ENCODE data around the gene CCDC88C.

The CCDC88C gene

GRCh38 chr14:91365552-91365951, 52.1 kb downstream of the CCDC88C start:
- H3K9ac ChIP-seq (ENCODE audit: low read depth in 1 of 2, low read length in 2 of 2): no peak overlapping the region
- no peaks in the 10 kb centered on the region for H3K9me3 ChIP-seq (ENCODE audit: control insufficient read depth in 2 of 2, low read length in 2 of 2)
- H3K27me3 ChIP-seq (ENCODE audit: control insufficient read depth in 2 of 2, insufficient read depth in 2 of 2, low read length in 2 of 2): no peaks in the 10 kb centered on the region
- H3K27ac ChIP-seq (ENCODE audit: low read depth in 2 of 2, low read length in 2 of 2): peak overlapping the region in 1 of 2 donors; percentile 16
- peaks cover 14 to 31% of the 10 kb centered on the region in 2 donors for H3K4me1 ChIP-seq (ENCODE audit: control insufficient read depth in 2 of 2, insufficient read depth in 2 of 2, low read length in 2 of 2)
- no peak overlapping the region for H3K4me3 ChIP-seq (ENCODE audit: low read length in 2 of 2)
- no peaks in the 10 kb centered on the region for H3K36me3 ChIP-seq (ENCODE audit: control insufficient read depth in 2 of 2, insufficient read depth in 2 of 2, low read length in 2 of 2)

DNA sequence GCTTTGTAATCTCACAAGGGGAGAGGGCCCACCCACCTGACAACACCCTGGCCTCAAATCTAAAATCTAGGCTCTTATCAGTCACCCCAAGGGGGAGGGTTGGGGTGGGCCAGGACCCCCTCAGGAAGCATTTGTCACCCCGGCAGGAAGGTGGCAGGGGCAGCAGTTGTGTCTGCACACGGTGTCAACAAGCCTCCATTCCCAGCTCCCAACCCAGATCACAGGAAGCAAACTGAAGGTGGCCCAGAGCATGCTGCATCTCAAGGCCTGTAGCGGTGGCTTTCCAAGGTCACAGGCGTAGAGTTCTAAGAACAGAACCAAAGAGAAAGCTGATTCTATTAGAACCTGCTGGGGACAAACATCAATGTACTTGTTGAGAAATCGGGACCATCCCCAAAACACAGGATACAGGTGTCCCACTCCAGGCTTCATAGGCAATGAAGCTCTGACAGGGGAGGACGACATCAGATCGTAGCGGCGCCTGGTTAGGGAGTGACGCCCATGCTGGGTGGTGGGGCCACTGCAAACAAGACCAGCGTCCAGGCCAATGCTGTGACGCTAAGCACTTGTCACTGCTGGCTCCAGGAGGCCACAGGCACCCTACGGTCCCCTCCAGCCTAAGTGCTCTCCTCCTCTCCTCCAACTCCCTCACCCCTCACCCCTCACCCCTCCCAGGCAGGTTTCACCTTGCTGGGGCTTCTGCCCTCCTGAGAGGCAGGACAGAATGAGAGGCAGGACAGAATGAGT, 52.9 kb downstream of the CCDC88C start:
- Histone ChIP-seq H3K27ac (ENCODE audit: low read depth in 2 of 2, low read length in 2 of 2) (peak overlapping the region in 1 of 2 donors; percentile 58), H3K9ac (ENCODE audit: low read depth in 1 of 2, low read length in 2 of 2) (no peak overlapping the region), H3K27me3 (ENCODE audit: control insufficient read depth in 2 of 2, insufficient read depth in 2 of 2, low read length in 2 of 2) (no peaks in the 10 kb centered on the region), H3K4me1 (ENCODE audit: control insufficient read depth in 2 of 2, insufficient read depth in 2 of 2, low read length in 2 of 2) (peaks cover 7 to 23% of the 10 kb centered on the region in 2 donors), H3K9me3 (ENCODE audit: control insufficient read depth in 2 of 2, low read length in 2 of 2) (no peaks in the 10 kb centered on the region), H3K36me3 (ENCODE audit: control insufficient read depth in 2 of 2, insufficient read depth in 2 of 2, low read length in 2 of 2) (no peaks in the 10 kb centered on the region), H3K4me3 (ENCODE audit: low read length in 2 of 2) (no peak overlapping the region)

- no peaks in the 10 kb centered on the region for H3K9me3 ChIP-seq (ENCODE audit: control insufficient read depth in 2 of 2, low read length in 2 of 2)
- H3K4me1 ChIP-seq (ENCODE audit: control insufficient read depth in 2 of 2, insufficient read depth in 2 of 2, low read length in 2 of 2): peaks cover 4 to 21% of the 10 kb centered on the region in 2 donors
- peaks cover 0 to under 1% of the 10 kb centered on the region in 2 donors for H3K36me3 ChIP-seq (ENCODE audit: control insufficient read depth in 2 of 2, insufficient read depth in 2 of 2, low read length in 2 of 2)
- no peak overlapping the region for H3K9ac ChIP-seq (ENCODE audit: low read depth in 1 of 2, low read length in 2 of 2)
- H3K27me3 ChIP-seq (ENCODE audit: control insufficient read depth in 2 of 2, insufficient read depth in 2 of 2, low read length in 2 of 2): no peaks in the 10 kb centered on the region
- peak overlapping the region in 1 of 2 donors; percentile 58 for H3K27ac ChIP-seq (ENCODE audit: low read depth in 2 of 2, low read length in 2 of 2)
- H3K4me3 ChIP-seq (ENCODE audit: low read length in 2 of 2): no peak overlapping the region
Measured at GRCh38 chr14:91363776-91364523, 53.7 kb downstream of the CCDC88C start.

DNA sequence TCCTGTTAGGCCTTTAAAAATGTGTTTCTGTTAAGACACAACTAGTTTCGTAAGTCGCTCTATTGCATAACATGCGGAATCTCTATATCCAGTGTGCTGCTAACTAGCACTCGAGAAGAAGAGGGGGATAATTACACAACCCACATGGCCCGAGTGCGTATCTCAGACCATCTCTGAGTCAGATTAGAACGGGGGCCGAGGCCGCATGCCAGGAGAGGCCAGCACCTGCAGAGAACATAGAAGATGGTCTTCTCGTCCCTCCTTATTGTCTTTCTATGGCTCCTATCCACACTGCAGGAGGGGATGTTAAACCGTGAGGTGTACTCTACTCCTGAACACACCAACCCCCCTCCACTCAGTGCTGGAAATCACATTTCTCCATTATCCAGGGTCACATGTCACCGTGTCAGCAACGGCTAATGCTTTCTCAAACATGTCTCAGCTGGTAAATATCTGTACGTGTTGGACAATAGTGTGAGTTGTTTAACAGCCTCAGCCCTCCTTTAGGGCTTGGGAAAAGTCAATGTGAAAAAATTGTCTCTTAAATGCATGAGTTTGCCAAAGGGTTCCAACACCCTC, 56.3 kb downstream of the CCDC88C start:
- H3K27ac ChIP-seq (ENCODE audit: low read depth in 2 of 2, low read length in 2 of 2): no peak overlapping the region
- no peak overlapping the region for H3K4me3 ChIP-seq (ENCODE audit: low read length in 2 of 2)
- no peaks in the 10 kb centered on the region for H3K9me3 ChIP-seq (ENCODE audit: control insufficient read depth in 2 of 2, low read length in 2 of 2)
- peak overlapping the region in 1 of 2 donors; percentile 14 for H3K9ac ChIP-seq (ENCODE audit: low read depth in 1 of 2, low read length in 2 of 2)
- peaks cover 0 to 3% of the 10 kb centered on the region in 2 donors for H3K36me3 ChIP-seq (ENCODE audit: control insufficient read depth in 2 of 2, insufficient read depth in 2 of 2, low read length in 2 of 2)
- peaks cover 9 to 14% of the 10 kb centered on the region in 2 donors for H3K4me1 ChIP-seq (ENCODE audit: control insufficient read depth in 2 of 2, insufficient read depth in 2 of 2, low read length in 2 of 2)
- no peaks in the 10 kb centered on the region for H3K27me3 ChIP-seq (ENCODE audit: control insufficient read depth in 2 of 2, insufficient read depth in 2 of 2, low read length in 2 of 2)

GRCh38 chr14:91360490-91361232, 57.0 kb downstream of the CCDC88C start:
- Histone ChIP-seq H3K27me3 (ENCODE audit: control insufficient read depth in 2 of 2, insufficient read depth in 2 of 2, low read length in 2 of 2) (no peaks in the 10 kb centered on the region), H3K27ac (ENCODE audit: low read depth in 2 of 2, low read length in 2 of 2) (no peak overlapping the region), H3K9me3 (ENCODE audit: control insufficient read depth in 2 of 2, low read length in 2 of 2) (no peaks in the 10 kb centered on the region), H3K9ac (ENCODE audit: low read depth in 1 of 2, low read length in 2 of 2) (no peak overlapping the region), H3K4me3 (ENCODE audit: low read length in 2 of 2) (no peak overlapping the region), H3K36me3 (ENCODE audit: control insufficient read depth in 2 of 2, insufficient read depth in 2 of 2, low read length in 2 of 2) (peaks cover 0 to 3% of the 10 kb centered on the region in 2 donors), H3K4me1 (ENCODE audit: control insufficient read depth in 2 of 2, insufficient read depth in 2 of 2, low read length in 2 of 2) (peaks cover 14 to 19% of the 10 kb centered on the region in 2 donors)

DNA sequence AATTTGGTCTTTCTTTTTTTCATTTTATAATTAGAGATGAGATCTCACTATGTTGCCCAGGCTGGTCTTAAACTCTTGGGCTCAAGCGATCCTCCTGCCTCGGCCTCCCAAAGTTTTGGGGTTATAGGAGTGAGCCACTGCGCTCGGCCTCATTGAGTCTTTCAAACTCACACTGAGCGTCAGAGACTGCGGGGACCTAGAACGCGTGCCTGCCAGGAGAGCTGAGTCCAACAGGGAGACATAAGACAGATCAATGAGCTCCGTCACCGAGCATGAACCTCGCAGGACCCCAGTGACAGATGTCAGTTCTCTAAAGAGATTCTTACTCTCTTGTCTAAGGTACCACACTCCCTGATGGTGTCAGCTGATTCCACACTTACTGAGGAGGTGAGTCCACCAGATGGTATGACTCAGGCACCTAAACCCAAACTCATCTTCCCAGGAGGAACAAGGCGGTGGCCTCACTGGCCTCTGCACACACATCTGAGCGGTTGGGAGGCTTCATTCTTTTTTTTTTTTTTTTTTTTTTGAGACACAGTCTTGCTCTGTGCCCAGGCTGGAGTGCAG, 58.9 kb downstream of the CCDC88C start:
- Histone ChIP-seq H3K9ac (ENCODE audit: low read depth in 1 of 2, low read length in 2 of 2) (no peak overlapping the region), H3K4me3 (ENCODE audit: low read length in 2 of 2) (no peak overlapping the region), H3K4me1 (ENCODE audit: control insufficient read depth in 2 of 2, insufficient read depth in 2 of 2, low read length in 2 of 2) (peaks cover 21 to 26% of the 10 kb centered on the region in 2 donors), H3K36me3 (ENCODE audit: control insufficient read depth in 2 of 2, insufficient read depth in 2 of 2, low read length in 2 of 2) (peaks cover 0 to 5% of the 10 kb centered on the region in 2 donors), H3K9me3 (ENCODE audit: control insufficient read depth in 2 of 2, low read length in 2 of 2) (no peaks in the 10 kb centered on the region), H3K27me3 (ENCODE audit: control insufficient read depth in 2 of 2, insufficient read depth in 2 of 2, low read length in 2 of 2) (no peaks in the 10 kb centered on the region), H3K27ac (ENCODE audit: low read depth in 2 of 2, low read length in 2 of 2) (no peak overlapping the region)

DNA sequence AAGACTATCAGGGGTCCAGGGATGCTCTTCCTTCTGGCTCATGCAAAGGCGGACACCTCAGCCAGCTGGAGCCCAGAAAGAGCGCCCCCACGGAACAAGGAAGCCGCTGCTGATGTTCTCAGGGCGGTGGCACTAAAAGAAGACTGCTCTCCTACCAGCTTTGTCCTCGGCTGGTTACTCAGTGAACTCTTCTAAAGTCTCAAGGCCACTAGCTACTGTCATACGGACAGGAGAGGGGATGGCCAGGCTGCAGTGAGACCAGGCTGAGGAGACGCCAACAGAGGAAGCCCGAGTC, 59.6 kb downstream of the CCDC88C start:
- no peak overlapping the region for H3K27ac ChIP-seq (ENCODE audit: low read depth in 2 of 2, low read length in 2 of 2)
- H3K9me3 ChIP-seq (ENCODE audit: control insufficient read depth in 2 of 2, low read length in 2 of 2): no peaks in the 10 kb centered on the region
- H3K9ac ChIP-seq (ENCODE audit: low read depth in 1 of 2, low read length in 2 of 2): no peak overlapping the region
- no peaks in the 10 kb centered on the region for H3K27me3 ChIP-seq (ENCODE audit: control insufficient read depth in 2 of 2, insufficient read depth in 2 of 2, low read length in 2 of 2)
- no peak overlapping the region for H3K4me3 ChIP-seq (ENCODE audit: low read length in 2 of 2)
- peaks cover 20 to 28% of the 10 kb centered on the region in 2 donors for H3K4me1 ChIP-seq (ENCODE audit: control insufficient read depth in 2 of 2, insufficient read depth in 2 of 2, low read length in 2 of 2)
- H3K36me3 ChIP-seq (ENCODE audit: control insufficient read depth in 2 of 2, insufficient read depth in 2 of 2, low read length in 2 of 2): peaks cover 0 to 7% of the 10 kb centered on the region in 2 donors

- Histone ChIP-seq H3K9ac (ENCODE audit: low read depth in 1 of 2, low read length in 2 of 2) (no peak overlapping the region), H3K27ac (ENCODE audit: low read depth in 2 of 2, low read length in 2 of 2) (no peak overlapping the region), H3K4me1 (ENCODE audit: control insufficient read depth in 2 of 2, insufficient read depth in 2 of 2, low read length in 2 of 2) (peaks cover 20 to 28% of the 10 kb centered on the region in 2 donors), H3K27me3 (ENCODE audit: control insufficient read depth in 2 of 2, insufficient read depth in 2 of 2, low read length in 2 of 2) (no peaks in the 10 kb centered on the region), H3K36me3 (ENCODE audit: control insufficient read depth in 2 of 2, insufficient read depth in 2 of 2, low read length in 2 of 2) (peaks cover 0 to 7% of the 10 kb centered on the region in 2 donors), H3K4me3 (ENCODE audit: low read length in 2 of 2) (no peak overlapping the region), H3K9me3 (ENCODE audit: control insufficient read depth in 2 of 2, low read length in 2 of 2) (no peaks in the 10 kb centered on the region)
Measured at GRCh38 chr14:91357272-91358024, 60.2 kb downstream of the CCDC88C start.

DNA sequence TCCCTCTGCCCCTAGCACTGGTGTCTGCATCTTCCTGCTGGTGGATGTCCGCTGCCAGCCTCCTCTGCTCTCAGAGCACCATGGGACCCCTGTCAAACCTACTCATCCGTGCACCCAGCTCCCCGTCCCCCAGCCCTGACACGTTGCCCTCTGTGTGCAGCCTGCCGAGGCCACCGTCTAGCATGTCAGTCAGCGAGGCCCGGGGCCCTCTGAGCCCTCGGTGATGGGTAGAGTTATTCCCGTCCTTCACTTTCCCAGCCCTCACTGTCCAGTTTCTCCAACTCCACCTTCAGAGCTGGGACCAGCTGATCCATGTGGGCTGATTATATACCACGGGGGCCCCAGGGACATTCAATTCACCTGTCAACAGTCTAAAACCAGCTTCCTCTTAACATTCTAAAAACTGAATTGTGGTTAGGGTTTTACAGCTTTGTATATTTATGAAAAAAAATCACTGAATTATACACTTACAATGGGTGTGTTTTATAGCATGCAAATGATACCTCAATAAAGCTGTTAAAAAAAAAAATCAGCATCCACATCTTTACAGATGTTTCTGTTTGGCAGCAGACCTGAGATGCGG, 61.3 kb downstream of the CCDC88C start:
- Histone ChIP-seq H3K36me3 (ENCODE audit: control insufficient read depth in 2 of 2, insufficient read depth in 2 of 2, low read length in 2 of 2) (peaks cover 0 to 7% of the 10 kb centered on the region in 2 donors), H3K4me3 (ENCODE audit: low read length in 2 of 2) (peak overlapping the region; percentile 20 to 27), H3K9me3 (ENCODE audit: control insufficient read depth in 2 of 2, low read length in 2 of 2) (no peaks in the 10 kb centered on the region), H3K4me1 (ENCODE audit: control insufficient read depth in 2 of 2, insufficient read depth in 2 of 2, low read length in 2 of 2) (peaks cover 30 to 34% of the 10 kb centered on the region in 2 donors), H3K9ac (ENCODE audit: low read depth in 1 of 2, low read length in 2 of 2) (peak overlapping the region in 1 of 2 donors; percentile 52), H3K27me3 (ENCODE audit: control insufficient read depth in 2 of 2, insufficient read depth in 2 of 2, low read length in 2 of 2) (no peaks in the 10 kb centered on the region), H3K27ac (ENCODE audit: low read depth in 2 of 2, low read length in 2 of 2) (peak overlapping the region in 1 of 2 donors; percentile 23)
